Liver (tissue), 9 donors: ENCODE data around the gene EVX1. TPM values are rescaled to one million over a fixed set of nuclear protein-coding genes. Genes with fewer than 3 reads are reported as not detected.

ENCODE experiments used
- DNase-seq: peaks from one replicate; pipeline ENCODE4 v3.0.0-alpha.2; 2017; ENCODE audit warnings: low spot score
- H3K27ac ChIP-seq, 2 donors: one replicate each; pipeline ENCODE4 v1.7.0; 2013; ENCODE audit warnings: inconsistent platforms in 2 of 2, low read length in 2 of 2, control low read depth in 1 of 2, low read depth in 1 of 2, mild to moderate bottlenecking in 1 of 2
- H3K27me3 ChIP-seq, 4 donors: one replicate each; pipeline versions ENCODE4 v1.6.1 to v1.7.0; 2013; ENCODE audit warnings: low read length in 3 of 4, inconsistent platforms in 1 of 4, mild to moderate bottlenecking in 1 of 4, moderate library complexity in 1 of 4; ENCODE audit not compliant: control insufficient read depth in 4 of 4, insufficient read depth in 4 of 4
- H3K36me3 ChIP-seq, 4 donors: one replicate each; pipeline versions ENCODE4 v1.6.1 to v1.7.0; 2013; ENCODE audit warnings: low read length in 3 of 4, mild to moderate bottlenecking in 3 of 4, low read depth in 1 of 4, moderate library complexity in 1 of 4; ENCODE audit not compliant: control insufficient read depth in 4 of 4, insufficient read depth in 3 of 4
- H3K4me1 ChIP-seq, 4 donors: one replicate each; pipeline versions ENCODE4 v1.6.1 to v1.7.0; 2013; ENCODE audit warnings: low read length in 3 of 4, mild to moderate bottlenecking in 3 of 4, moderate library complexity in 1 of 4; ENCODE audit not compliant: control insufficient read depth in 4 of 4, insufficient read depth in 4 of 4
- H3K4me3 ChIP-seq, 3 donors: one replicate each; pipeline versions ENCODE4 v1.6.1 to v1.7.0; 2013; ENCODE audit warnings: low read length in 3 of 3, control low read depth in 1 of 3, low read depth in 1 of 3, mild to moderate bottlenecking in 1 of 3
- H3K9ac ChIP-seq, 2 donors: one replicate each; pipeline ENCODE4 v1.7.0; 2013; ENCODE audit warnings: low read length in 2 of 2, mild to moderate bottlenecking in 2 of 2, moderate library complexity in 2 of 2, control low read depth in 1 of 2, low read depth in 1 of 2
- H3K9me3 ChIP-seq, 4 donors: one replicate each; pipeline versions ENCODE4 v1.6.1 to v1.7.0; 2013; ENCODE audit warnings: low read length in 3 of 4; ENCODE audit not compliant: control insufficient read depth in 4 of 4
- CTCF ChIP-seq: fragments of 150-350 bp; IDR thresholded peaks from 2 replicates; pipeline ENCODE4 v1.5.1; 2017; ENCODE audit warnings: improper control_type of control experiment, low read depth, low read length; ENCODE audit not compliant: missing input control
- EGR1 ChIP-seq, 2 donors: IDR thresholded peaks; 2 replicates each; pipeline ENCODE4 v1.6.1; 2016 to 2018; ENCODE audit warnings: antibody characterized with exemption in 2 of 2, low read depth in 2 of 2
- FOXA1 ChIP-seq: IDR thresholded peaks from 2 replicates; pipeline ENCODE4 v1.6.1; 2016; ENCODE audit warnings: antibody characterized with exemption
- FOXA2 ChIP-seq: IDR thresholded peaks from 2 replicates; pipeline ENCODE4 v1.6.1; 2016; ENCODE audit warnings: antibody characterized with exemption
- HNF4A ChIP-seq, 2 donors: conservative IDR thresholded peaks; 2 replicates each; pipeline ENCODE4 v1.6.1; 2016; ENCODE audit warnings: antibody characterized with exemption in 2 of 2, mild to moderate bottlenecking in 2 of 2
- HNF4G ChIP-seq: IDR thresholded peaks from 2 replicates; pipeline ENCODE4 v1.6.1; 2016; ENCODE audit warnings: antibody characterized with exemption
- JUND ChIP-seq, 2 donors: IDR thresholded peaks; 2 replicates each; pipeline ENCODE4 v1.6.1; 2016; ENCODE audit warnings: antibody characterized with exemption in 2 of 2
- NR2F2 ChIP-seq: IDR thresholded peaks from 2 replicates; pipeline ENCODE4 v1.6.1; 2016; ENCODE audit warnings: antibody characterized with exemption
- RAD21 ChIP-seq, 2 donors: IDR thresholded peaks; 2 replicates each; pipeline ENCODE4 v1.6.1; 2016; ENCODE audit warnings: antibody characterized with exemption in 2 of 2, mild to moderate bottlenecking in 2 of 2
- RXRA ChIP-seq, 2 donors: IDR thresholded peaks; 2 replicates each; pipeline ENCODE4 v1.6.1; 2017 to 2018; ENCODE audit warnings: antibody characterized with exemption in 2 of 2, mild to moderate bottlenecking in 1 of 2
- SP1 ChIP-seq: IDR thresholded peaks from 2 replicates; pipeline ENCODE4 v1.6.1; 2018; ENCODE audit warnings: antibody characterized with exemption, mild to moderate bottlenecking
- TAF1 ChIP-seq: conservative IDR thresholded peaks from 2 replicates; pipeline ENCODE4 v1.6.1; 2016; ENCODE audit warnings: antibody characterized with exemption, mild to moderate bottlenecking
- YY1 ChIP-seq: IDR thresholded peaks from 2 replicates; pipeline ENCODE4 v1.6.1; 2016; ENCODE audit warnings: antibody characterized with exemption, mild to moderate bottlenecking
- WGBS: extraction: QIAGEN DNeasy Blood & Tissue Kit; methylation state at CpG from one replicate; pipeline ENCODE4 v1.1.7; 2013; 5-methylcytosine and 5-hydroxymethylcytosine counted together
- polyA plus RNA-seq, 2 donors: library from polyadenylated mRNA; stranded (reverse) in 1 of 2; unstranded in 1 of 2; fragments of 200-250 nt in 1 of 2; fragments of >200 nt in 1 of 2; fragmentation: Nextera tagmentation in 1 of 2; extraction: Ambion mirVana in 1 of 2; gene quantifications; one replicate each; pipeline versions ENCODE4 v1.2.1 to v1.2.3, GENCODE V29; 2013 to 2015
- total RNA-seq, 2 donors: library from RNA; depleted of rRNA; stranded (reverse); fragments of >200 nt; gene quantifications; one replicate each; pipeline ENCODE4 v1.2.3, GENCODE V29; 2014
- TF ChIP-seq, protein P1 (sequence below): IDR thresholded peaks from 2 replicates; pipeline ENCODE4 v1.6.1; 2016; ENCODE audit warnings: antibody characterized with exemption
- TF ChIP-seq, protein P2 (sequence below): IDR thresholded peaks from 2 replicates; pipeline ENCODE4 v1.6.1; 2016; ENCODE audit warnings: antibody characterized with exemption
- TF ChIP-seq, protein P3 (sequence below): IDR thresholded peaks from 2 replicates; pipeline ENCODE4 v1.6.1; 2016; ENCODE audit warnings: antibody characterized with exemption, mild to moderate bottlenecking
- donor health status: healthy.
- donor health status: healthy.
- donor health status: healthy.
- donor health status: healthy.
- donor health status: healthy.

The EVX1 gene
- total and polyA plus RNA-seq, 4 donors = not detected

GRCh38 chr7:27251136-27251651, 8.6 kb downstream of the EVX1 start (continued):
- TF ChIP-seq RXRA (IDR thresholded peaks at IDR 0.05) (no peak), SP1 (no peak), FOXA2 (no peak), JUND (IDR thresholded peaks at IDR 0.05) (no peak), EGR1 (IDR thresholded peaks at IDR 0.05; ENCODE audit: low read depth in 2 of 2) (no peak)
- TF ChIP-seq, protein P1, sequence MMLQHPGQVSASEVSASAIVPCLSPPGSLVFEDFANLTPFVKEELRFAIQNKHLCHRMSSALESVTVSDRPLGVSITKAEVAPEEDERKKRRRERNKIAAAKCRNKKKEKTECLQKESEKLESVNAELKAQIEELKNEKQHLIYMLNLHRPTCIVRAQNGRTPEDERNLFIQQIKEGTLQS = no peak

- Histone ChIP-seq H3K27ac (no peak overlapping the region), H3K9ac (no peak overlapping the region), H3K9me3 (no peaks in the 10 kb centered on the region), H3K36me3 (no peaks in the 10 kb centered on the region), H3K27me3 (peaks cover 4 to 32% (median 18%) of the 10 kb centered on the region in 4 donors), H3K4me3 (peak overlapping the region in 1 of 3 donors; percentile 21), H3K4me1 (peaks cover 0 to 11% (median 7%) of the 10 kb centered on the region in 4 donors)
- TF ChIP-seq EGR1 (IDR thresholded peaks at IDR 0.05; ENCODE audit: low read depth in 2 of 2) (no peak), FOXA1 (no peak), RAD21 (IDR thresholded peaks at IDR 0.05) (no peak), RXRA (IDR thresholded peaks at IDR 0.05) (no peak), HNF4A (conservative IDR thresholded peaks at IDR 0.05) (no peak), NR2F2 (no peak), TAF1 (no peak), FOXA2 (no peak), HNF4G (no peak), YY1 (no peak), CTCF (no peak)
- TF ChIP-seq, protein P2, sequence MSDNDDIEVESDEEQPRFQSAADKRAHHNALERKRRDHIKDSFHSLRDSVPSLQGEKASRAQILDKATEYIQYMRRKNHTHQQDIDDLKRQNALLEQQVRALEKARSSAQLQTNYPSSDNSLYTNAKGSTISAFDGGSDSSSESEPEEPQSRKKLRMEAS = no peak
- TF ChIP-seq, protein P1 = no peak
- TF ChIP-seq, protein P3, sequence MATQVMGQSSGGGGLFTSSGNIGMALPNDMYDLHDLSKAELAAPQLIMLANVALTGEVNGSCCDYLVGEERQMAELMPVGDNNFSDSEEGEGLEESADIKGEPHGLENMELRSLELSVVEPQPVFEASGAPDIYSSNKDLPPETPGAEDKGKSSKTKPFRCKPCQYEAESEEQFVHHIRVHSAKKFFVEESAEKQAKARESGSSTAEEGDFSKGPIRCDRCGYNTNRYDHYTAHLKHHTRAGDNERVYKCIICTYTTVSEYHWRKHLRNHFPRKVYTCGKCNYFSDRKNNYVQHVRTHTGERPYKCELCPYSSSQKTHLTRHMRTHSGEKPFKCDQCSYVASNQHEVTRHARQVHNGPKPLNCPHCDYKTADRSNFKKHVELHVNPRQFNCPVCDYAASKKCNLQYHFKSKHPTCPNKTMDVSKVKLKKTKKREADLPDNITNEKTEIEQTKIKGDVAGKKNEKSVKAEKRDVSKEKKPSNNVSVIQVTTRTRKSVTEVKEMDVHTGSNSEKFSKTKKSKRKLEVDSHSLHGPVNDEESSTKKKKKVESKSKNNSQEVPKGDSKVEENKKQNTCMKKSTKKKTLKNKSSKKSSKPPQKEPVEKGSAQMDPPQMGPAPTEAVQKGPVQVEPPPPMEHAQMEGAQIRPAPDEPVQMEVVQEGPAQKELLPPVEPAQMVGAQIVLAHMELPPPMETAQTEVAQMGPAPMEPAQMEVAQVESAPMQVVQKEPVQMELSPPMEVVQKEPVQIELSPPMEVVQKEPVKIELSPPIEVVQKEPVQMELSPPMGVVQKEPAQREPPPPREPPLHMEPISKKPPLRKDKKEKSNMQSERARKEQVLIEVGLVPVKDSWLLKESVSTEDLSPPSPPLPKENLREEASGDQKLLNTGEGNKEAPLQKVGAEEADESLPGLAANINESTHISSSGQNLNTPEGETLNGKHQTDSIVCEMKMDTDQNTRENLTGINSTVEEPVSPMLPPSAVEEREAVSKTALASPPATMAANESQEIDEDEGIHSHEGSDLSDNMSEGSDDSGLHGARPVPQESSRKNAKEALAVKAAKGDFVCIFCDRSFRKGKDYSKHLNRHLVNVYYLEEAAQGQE = no peak
- 11% methylated on average over 72 of the region's 72 CpGs for WGBS
- no peak for DNase-seq
Measured at GRCh38 chr7:27251652-27252590, 9.3 kb downstream of the EVX1 start.
